Esophagus muscularis mucosa (tissue), 4 donors: Measurements from ENCODE around the gene GNG4. TPM values are rescaled to one million over a fixed set of nuclear protein-coding genes. Genes with fewer than 3 reads are reported as not detected.

ENCODE experiments used
- DNase-seq: peaks from one replicate; pipeline ENCODE4 v3.0.0-alpha.2; 2017; ENCODE audit errors: extremely low spot score
- H3K27ac ChIP-seq, 4 donors: fragments of 200-600 bp; sonication (generic); replicated peaks in 1 of 4; 1 replicate in 3 of 4; 2 replicates in 1 of 4; pipeline ENCODE4 v1.5.1; 2016 to 2019; ENCODE audit warnings: mild to moderate bottlenecking in 1 of 4
- H3K27me3 ChIP-seq, 4 donors: fragments of 200-600 bp; sonication (generic); one replicate each; pipeline versions ENCODE4 v1.5.1 to v1.6.0; 2016 to 2019
- H3K36me3 ChIP-seq, 4 donors: fragments of 200-600 bp; sonication (generic); one replicate each; pipeline ENCODE4 v1.5.1; 2016 to 2019
- H3K4me1 ChIP-seq, 4 donors: fragments of 200-600 bp; sonication (generic); one replicate each; pipeline ENCODE4 v1.5.1; 2016 to 2019
- H3K4me3 ChIP-seq, 4 donors: fragments of 200-600 bp; sonication (generic); 1 replicate in 2 of 4; 2 replicates in 2 of 4; pipeline ENCODE4 v1.5.1; 2016 to 2019; ENCODE audit warnings: mild to moderate bottlenecking in 4 of 4, moderate library complexity in 1 of 4
- H3K9me3 ChIP-seq, 4 donors: fragments of 200-600 bp; sonication (generic); 1 replicate in 3 of 4; 2 replicates in 1 of 4; pipeline ENCODE4 v1.5.1; 2016 to 2019
- CTCF ChIP-seq, 3 experiments: fragments of 200-600 bp in 2 of 3; fragments of 450-650 bp in 1 of 3; sonication (generic) in 2 of 3; IDR thresholded peaks; one replicate each; pipeline ENCODE4 v1.5.1; 2017 to 2019; ENCODE audit warnings: antibody characterized with exemption in 3 of 3, mild to moderate bottlenecking in 2 of 3, moderate library complexity in 1 of 3
- EP300 ChIP-seq: sonication (generic); formaldehyde crosslinking; IDR thresholded peaks from one replicate; pipeline ENCODE4 v1.6.1; 2017; ENCODE audit warnings: antibody characterized with exemption
- POLR2A ChIP-seq: fragments of 450-650 bp; IDR thresholded peaks from one replicate; pipeline ENCODE4 v1.6.1; 2017; ENCODE audit warnings: antibody characterized with exemption, moderate library complexity, mild to moderate bottlenecking, low read depth
- POLR2AphosphoS5 ChIP-seq, 2 donors: sonication (generic); formaldehyde crosslinking; IDR thresholded peaks; one replicate each; pipeline ENCODE4 v1.6.1; 2017; ENCODE audit warnings: antibody characterized with exemption in 2 of 2
- WGBS: methylation state at CpG from one replicate; pipeline ENCODE4 v1.1.5; 2018; 5-methylcytosine and 5-hydroxymethylcytosine counted together
- intact Hi-C: fragments of 100-400 bp; cut with DNase I; formaldehyde crosslinking; loops from one replicate; pipeline ENCODE4 v1.15.1; 2023
- total RNA-seq, 4 donors: library from RNA; depleted of rRNA; stranded (reverse); fragments of >200 nt; gene quantifications; one replicate each; pipeline versions ENCODE4 v1.1.0 to v1.2.1, GENCODE V29; 2016

Gene GNG4
- total RNA-seq, 4 donors from 2014 or later, result 0.42 to 1.5 (median 0.76) TPM

DNA sequence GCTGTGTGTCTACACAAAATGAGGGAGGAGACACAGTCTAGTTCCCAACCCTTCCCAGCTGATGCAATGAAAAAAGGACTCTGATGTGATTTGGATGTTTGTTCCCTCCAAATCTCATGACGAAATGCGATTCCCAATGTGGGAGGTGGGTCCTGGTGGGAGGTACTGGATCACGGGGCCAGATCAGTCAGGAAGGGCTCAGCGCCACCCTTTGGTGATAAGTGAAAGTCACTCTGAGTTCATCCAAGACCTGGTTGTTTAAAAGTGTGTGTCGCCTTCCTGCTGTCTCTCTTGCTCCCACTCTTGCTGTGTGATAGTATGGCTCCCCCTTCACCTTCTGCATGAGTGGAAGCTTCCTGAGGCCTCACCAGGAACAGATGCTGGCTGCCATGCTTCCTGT, 63.2 kb downstream of the GNG4 start:
- Histone ChIP-seq H3K4me3 (no peak overlapping the region), H3K27ac (no peak overlapping the region), H3K9me3 (no peaks in the 10 kb centered on the region), H3K4me1 (peaks cover 0 to 8% (median 2%) of the 10 kb centered on the region in 4 donors), H3K27me3 (peaks cover 0 to 8% (median 0%) of the 10 kb centered on the region in 4 donors), H3K36me3 (no peaks in the 10 kb centered on the region)
- intact Hi-C loops, result no loop called here
- DNase-seq, result no peak
- TF ChIP-seq POLR2A, result no peak
- WGBS, result 84% methylated on average over 5 of the region's 5 CpGs

GRCh38 chr1:235584973-235585372, 64.6 kb downstream of the GNG4 start:
- Histone ChIP-seq H3K4me1 (peaks cover 0 to 8% (median 2%) of the 10 kb centered on the region in 4 donors), H3K27me3 (peaks cover 0 to 8% (median 0%) of the 10 kb centered on the region in 4 donors), H3K9me3 (no peaks in the 10 kb centered on the region), H3K4me3 (no peak overlapping the region), H3K27ac (no peak overlapping the region), H3K36me3 (no peaks in the 10 kb centered on the region)
- DNase-seq, result no peak
- WGBS, result 75% methylated on average over 2 of the region's 2 CpGs
- intact Hi-C loops, result no loop called here
- no peak for TF ChIP-seq EP300
- TF ChIP-seq CTCF (IDR thresholded peaks at IDR 0.05), result no peak
- no peak for TF ChIP-seq POLR2A

DNA sequence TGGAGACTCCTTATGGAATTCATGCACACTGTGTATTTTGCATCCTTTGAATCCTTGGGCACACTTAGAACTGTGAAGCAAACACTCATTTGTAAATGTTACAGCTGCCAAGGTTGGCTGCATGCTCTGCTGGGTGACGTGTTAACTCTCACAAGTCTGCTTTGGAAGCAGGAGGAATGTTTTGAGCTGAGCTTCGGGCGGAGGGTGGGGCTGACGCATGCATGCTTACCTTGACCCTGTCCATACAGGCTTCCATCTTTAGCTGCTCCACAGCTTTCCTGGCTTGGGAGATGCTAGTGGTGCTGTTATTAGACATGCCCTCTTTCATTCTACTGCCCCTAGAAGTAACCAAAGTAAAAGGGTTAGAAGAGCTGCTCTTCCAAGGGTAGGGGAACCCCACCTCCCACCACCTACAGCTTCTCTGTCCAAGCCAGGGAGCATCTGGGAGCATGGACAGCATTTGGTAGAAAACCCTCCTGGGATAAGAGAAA, 66.0 kb downstream of the GNG4 start:
- no peak for DNase-seq
- TF ChIP-seq EP300 (no peak), POLR2A (no peak), POLR2AphosphoS5 (IDR thresholded peaks at IDR 0.05) (no peak), CTCF (IDR thresholded peaks at IDR 0.05) (no peak)
- Histone ChIP-seq H3K4me3 (no peak overlapping the region), H3K4me1 (peaks cover 0 to 8% (median 2%) of the 10 kb centered on the region in 4 donors), H3K27me3 (peaks cover 0 to 8% (median 0%) of the 10 kb centered on the region in 4 donors), H3K27ac (no peak overlapping the region), H3K9me3 (no peaks in the 10 kb centered on the region), H3K36me3 (no peaks in the 10 kb centered on the region)
- intact Hi-C loops, result no loop called here
- 40% methylated on average over 3 of the region's 4 CpGs for WGBS

DNA sequence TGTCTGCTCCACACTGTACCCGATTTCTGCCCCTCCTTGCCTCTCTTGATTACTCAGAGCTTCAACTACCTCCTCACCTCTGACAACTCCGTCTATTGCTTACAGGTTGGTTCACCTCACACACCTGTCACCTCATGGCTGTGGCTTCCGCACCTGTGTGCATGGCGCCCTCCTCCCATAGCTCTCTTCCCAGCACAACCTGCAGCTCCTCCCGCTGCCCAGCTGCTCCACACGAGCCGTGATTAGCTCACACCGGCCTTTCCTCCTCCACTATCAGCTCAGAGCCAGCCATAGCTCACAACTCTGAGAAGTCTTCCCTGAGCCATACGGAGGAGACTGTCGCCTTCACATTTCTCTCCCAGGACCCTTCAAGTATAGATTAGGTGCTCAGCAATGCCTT, 67.5 kb downstream of the GNG4 start:
- Histone ChIP-seq H3K4me3 (no peak overlapping the region), H3K27me3 (peaks cover 0 to 8% (median 0%) of the 10 kb centered on the region in 4 donors), H3K4me1 (peaks cover 0 to 8% (median 2%) of the 10 kb centered on the region in 4 donors), H3K27ac (no peak overlapping the region), H3K36me3 (no peaks in the 10 kb centered on the region), H3K9me3 (no peaks in the 10 kb centered on the region)
- DNase-seq, result no peak
- 89% methylated on average over 10 of the region's 10 CpGs for WGBS
- intact Hi-C loops, result no loop called here
- TF ChIP-seq CTCF (IDR thresholded peaks at IDR 0.05), result no peak
- no peak for TF ChIP-seq POLR2A
- TF ChIP-seq EP300, result no peak
- no peak for TF ChIP-seq POLR2AphosphoS5 (IDR thresholded peaks at IDR 0.05)

GRCh38 chr1:235579891-235580290, 69.7 kb downstream of the GNG4 start:
- Histone ChIP-seq H3K4me3 (no peak overlapping the region), H3K27ac (no peak overlapping the region), H3K9me3 (no peaks in the 10 kb centered on the region), H3K4me1 (peaks cover 0 to 8% (median 2%) of the 10 kb centered on the region in 4 donors), H3K36me3 (no peaks in the 10 kb centered on the region), H3K27me3 (no peaks in the 10 kb centered on the region)
- intact Hi-C loops, result no loop called here
- 95% methylated on average over 3 of the region's 3 CpGs for WGBS
- DNase-seq, result no peak
- no peak for TF ChIP-seq POLR2A
- TF ChIP-seq EP300, result no peak
- TF ChIP-seq POLR2AphosphoS5 (IDR thresholded peaks at IDR 0.05), result no peak
- no peak for TF ChIP-seq CTCF (IDR thresholded peaks at IDR 0.05)
